ENCODE data around the gene RNF31.

GRCh38 chr14:24102357-24103048 lies 44.8 kb upstream of the RNF31 start:
- no peak for TF ChIP-seq CTCF (conservative IDR thresholded peaks at IDR 0.05; ENCODE audit: low read depth, low read length)
- TF ChIP-seq EZH2 (IDR thresholded peaks at IDR 0.05; ENCODE audit: low read length, unreplicated experiment), result no peak
